Neural cell (in vitro differentiated cells): Measurements from ENCODE around the gene WIPF2.
"Not testable (repeated sequence)": the region's sequence is repeated elsewhere in the genome, so short reads cannot be mapped to it uniquely, and the experiment has no call there.

Source experiments
- CTCF ChIP-seq: fragments of 450-650 bp; IDR thresholded peaks from 2 replicates; pipeline ENCODE4 v1.5.1; 2014; ENCODE audit warnings: antibody characterized with exemption, mild to moderate bottlenecking, moderate library complexity; ENCODE audit not compliant: poor library complexity, severe bottlenecking
- EP300 ChIP-seq: fragments of 450-650 bp; conservative IDR thresholded peaks from 2 replicates; pipeline ENCODE4 v1.6.1; 2014; ENCODE audit warnings: antibody characterized with exemption, mild to moderate bottlenecking, moderate library complexity; ENCODE audit not compliant: poor library complexity, severe bottlenecking
- EZH2 ChIP-seq: fragments of 200-600, 300-800 bp; shearing (Covaris generic), sonication (generic); IDR thresholded peaks from 2 replicates; pipeline ENCODE4 v1.6.1; 2014; ENCODE audit warnings: antibody characterized with exemption, low read length, borderline replicate concordance, mild to moderate bottlenecking; ENCODE audit not compliant: insufficient read depth, poor library complexity, severe bottlenecking
- MXI1 ChIP-seq: fragments of 450-650 bp; conservative IDR thresholded peaks from 2 replicates; pipeline ENCODE4 v1.6.1; 2014; ENCODE audit warnings: antibody characterized with exemption, mild to moderate bottlenecking; ENCODE audit not compliant: poor library complexity, severe bottlenecking
- POLR2AphosphoS5 ChIP-seq: IDR thresholded peaks from 2 replicates; pipeline ENCODE4 v1.6.1; 2012
- RAD21 ChIP-seq: fragments of 450-650 bp; conservative IDR thresholded peaks from 2 replicates; pipeline ENCODE4 v1.6.1; 2014; ENCODE audit warnings: antibody characterized with exemption, mild to moderate bottlenecking, moderate library complexity
- REST ChIP-seq: IDR thresholded peaks from 2 replicates; pipeline ENCODE4 v1.6.1; 2012; ENCODE audit warnings: borderline replicate concordance
- TAF1 ChIP-seq: IDR thresholded peaks from 2 replicates; pipeline ENCODE4 v1.6.1; 2012; ENCODE audit warnings: low read depth

- not testable (repeated sequence) for TF ChIP-seq TAF1, CTCF, POLR2AphosphoS5, EZH2, EP300, REST, RAD21, MXI1
These were observed 85.4 kb downstream of the WIPF2 start for GRCh38 chr17:40304552-40304863.
